ENCODE data around the gene TMEM212.

Gene TMEM212

DNA sequence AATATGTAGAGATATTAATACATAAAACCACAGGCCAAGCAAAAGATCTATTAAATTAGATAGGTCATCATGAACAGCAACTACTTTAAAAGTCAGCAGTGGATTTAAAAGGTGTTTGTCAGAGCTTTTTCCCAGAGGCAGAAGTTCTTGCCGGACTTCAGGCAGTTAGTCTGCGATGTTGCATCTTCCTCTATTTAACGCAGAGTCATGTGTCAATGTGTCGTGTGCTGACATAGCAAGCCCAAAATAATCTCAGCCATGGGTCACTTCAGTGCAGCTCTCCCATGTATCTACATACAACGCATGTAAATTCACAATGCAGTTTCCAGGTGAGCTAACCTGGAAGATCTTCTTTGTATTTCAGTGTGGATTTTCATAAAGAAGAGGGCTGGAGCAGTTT is 8.0 kb upstream of the TMEM212 start:
- no peak for TF ChIP-seq GATA3 (IDR thresholded peaks at IDR 0.05; ENCODE audit: low read depth, low read length)
- TF ChIP-seq GATA2 (IDR thresholded peaks at IDR 0.05; ENCODE audit: low read depth, low read length): no peak

DNA sequence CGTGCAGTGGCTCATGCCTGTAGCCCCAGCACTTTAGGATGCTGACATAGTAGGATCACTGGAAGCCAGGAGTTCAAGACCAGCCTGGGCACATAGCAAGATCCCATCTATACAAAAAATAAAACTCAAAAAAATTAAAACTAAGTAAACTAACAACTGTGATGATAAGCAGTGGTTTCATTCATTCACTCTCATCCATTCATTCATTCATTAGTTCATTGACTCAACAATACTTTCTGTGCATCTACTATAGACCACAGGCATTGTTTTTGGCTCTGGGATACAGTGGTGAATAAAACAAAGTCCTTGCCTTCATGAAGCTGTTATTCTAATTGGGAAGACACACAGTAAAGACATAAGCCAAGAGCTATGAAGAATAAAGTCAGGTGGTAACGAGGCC is 7.5 kb upstream of the TMEM212 start:
- no peak for TF ChIP-seq GATA2 (IDR thresholded peaks at IDR 0.05; ENCODE audit: low read depth, low read length)
- TF ChIP-seq GATA3 (IDR thresholded peaks at IDR 0.05; ENCODE audit: low read depth, low read length): no peak

DNA sequence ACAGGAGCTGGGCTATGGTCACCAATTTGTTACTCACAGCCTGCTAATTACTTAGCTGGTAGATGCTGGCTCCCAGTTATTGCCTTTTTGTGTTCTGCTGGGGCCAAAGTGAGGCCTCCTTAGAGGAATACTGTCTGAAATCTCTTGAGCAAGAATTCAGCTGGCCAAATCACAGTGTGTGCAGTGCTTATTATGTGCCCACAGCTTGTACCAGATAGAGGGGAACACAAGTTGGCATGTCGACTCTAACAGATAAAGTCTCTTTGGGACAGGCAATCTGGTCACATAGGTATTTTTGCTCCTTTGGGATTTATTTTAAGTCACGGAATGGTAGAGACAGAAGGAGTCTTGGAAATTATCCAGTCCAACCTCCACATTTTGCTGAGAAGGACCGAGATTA is 6.3 kb upstream of the TMEM212 start:
- TF ChIP-seq GATA3 (IDR thresholded peaks at IDR 0.05; ENCODE audit: low read depth, low read length) (no peak), GATA2 (IDR thresholded peaks at IDR 0.05; ENCODE audit: low read depth, low read length) (no peak)

DNA sequence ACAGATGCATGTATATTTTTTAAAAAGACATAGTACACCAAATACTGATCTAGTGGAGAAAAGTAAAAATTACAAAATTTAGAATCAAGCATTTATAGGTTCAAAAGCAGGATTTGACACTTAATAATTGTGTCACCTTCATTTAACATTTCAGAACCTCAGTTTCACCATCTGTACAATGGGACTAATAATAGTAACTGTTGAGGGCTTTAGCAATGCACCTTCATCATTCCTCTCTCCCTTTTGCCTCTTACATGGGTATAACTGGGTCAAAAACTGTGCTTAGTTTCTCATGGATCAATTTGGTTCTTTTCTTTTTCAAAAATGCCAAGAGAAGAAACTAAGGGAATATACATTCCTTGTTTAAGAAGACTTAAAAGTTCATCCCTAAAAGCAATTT is 5.5 kb upstream of the TMEM212 start:
- TF ChIP-seq GATA2 (IDR thresholded peaks at IDR 0.05; ENCODE audit: low read depth, low read length) (no peak), GATA3 (IDR thresholded peaks at IDR 0.05; ENCODE audit: low read depth, low read length) (no peak)

DNA sequence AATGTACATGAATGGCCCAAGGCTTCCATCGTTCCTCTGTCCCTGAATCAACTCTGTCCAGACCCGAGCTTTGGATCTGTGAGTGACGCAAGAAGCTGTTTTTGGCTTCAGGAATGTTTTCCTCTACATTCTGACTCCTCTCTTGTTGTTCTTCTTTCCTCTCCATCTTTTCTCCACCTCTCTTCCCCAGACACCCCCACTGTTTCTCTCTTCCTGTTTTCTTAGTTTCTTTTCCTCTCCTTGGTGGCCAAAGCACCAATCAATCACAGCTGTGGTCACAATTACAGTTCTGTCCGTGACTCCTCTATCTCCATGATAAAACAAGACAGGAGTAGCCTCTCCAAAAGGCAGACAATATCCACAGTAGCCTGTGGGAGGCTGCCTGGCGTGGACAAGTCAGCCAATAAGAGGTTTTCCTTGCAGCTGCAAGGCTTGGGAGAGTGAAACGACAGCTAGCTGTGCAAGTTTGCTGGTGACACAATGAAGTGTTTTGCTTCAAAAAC is 4.9 kb upstream of the TMEM212 start:
- TF ChIP-seq GATA3 (IDR thresholded peaks at IDR 0.05; ENCODE audit: low read depth, low read length) (no peak), GATA2 (IDR thresholded peaks at IDR 0.05; ENCODE audit: low read depth, low read length) (no peak)

DNA sequence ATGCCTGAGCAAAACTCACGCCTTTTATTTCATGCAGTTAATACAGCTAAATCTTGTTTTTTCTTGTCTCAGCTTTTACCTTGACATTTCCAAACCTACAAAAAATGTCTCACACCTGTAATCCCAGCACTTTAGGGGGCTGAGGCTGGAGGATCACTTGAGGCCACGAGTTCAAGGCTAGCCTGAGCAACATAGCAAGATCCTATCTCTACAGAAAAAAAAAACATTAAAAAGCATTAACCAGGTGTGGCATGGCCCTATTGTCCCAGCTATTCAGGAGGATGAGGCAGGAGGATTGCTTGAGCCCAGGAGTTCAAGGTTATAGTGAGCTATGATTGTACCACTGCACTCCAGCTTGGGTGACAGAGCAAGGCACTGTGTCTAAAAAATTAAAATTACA is 3.9 kb upstream of the TMEM212 start:
- TF ChIP-seq GATA3 (IDR thresholded peaks at IDR 0.05; ENCODE audit: low read depth, low read length): no peak
- TF ChIP-seq GATA2 (IDR thresholded peaks at IDR 0.05; ENCODE audit: low read depth, low read length): no peak

DNA sequence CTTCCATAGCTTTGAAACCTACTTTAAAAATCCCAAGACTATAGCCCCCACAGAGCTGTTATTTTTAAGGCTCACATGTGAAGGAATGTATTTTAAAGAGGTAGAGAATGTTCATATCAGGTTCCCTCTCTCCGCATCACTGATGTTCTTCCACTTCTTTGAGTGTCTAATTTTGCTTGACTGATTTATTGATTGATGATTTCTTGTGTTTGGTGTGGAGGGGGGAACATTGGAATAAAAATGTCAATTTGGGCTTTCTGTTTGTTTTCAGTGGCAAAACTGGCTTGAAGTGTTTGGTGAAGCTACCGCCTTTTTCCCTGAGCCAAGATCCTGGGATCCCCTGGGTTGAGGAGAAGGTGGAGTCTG is 2.7 kb upstream of the TMEM212 start:
- TF ChIP-seq GATA3 (IDR thresholded peaks at IDR 0.05; ENCODE audit: low read depth, low read length) (no peak), GATA2 (IDR thresholded peaks at IDR 0.05; ENCODE audit: low read depth, low read length) (no peak)

DNA sequence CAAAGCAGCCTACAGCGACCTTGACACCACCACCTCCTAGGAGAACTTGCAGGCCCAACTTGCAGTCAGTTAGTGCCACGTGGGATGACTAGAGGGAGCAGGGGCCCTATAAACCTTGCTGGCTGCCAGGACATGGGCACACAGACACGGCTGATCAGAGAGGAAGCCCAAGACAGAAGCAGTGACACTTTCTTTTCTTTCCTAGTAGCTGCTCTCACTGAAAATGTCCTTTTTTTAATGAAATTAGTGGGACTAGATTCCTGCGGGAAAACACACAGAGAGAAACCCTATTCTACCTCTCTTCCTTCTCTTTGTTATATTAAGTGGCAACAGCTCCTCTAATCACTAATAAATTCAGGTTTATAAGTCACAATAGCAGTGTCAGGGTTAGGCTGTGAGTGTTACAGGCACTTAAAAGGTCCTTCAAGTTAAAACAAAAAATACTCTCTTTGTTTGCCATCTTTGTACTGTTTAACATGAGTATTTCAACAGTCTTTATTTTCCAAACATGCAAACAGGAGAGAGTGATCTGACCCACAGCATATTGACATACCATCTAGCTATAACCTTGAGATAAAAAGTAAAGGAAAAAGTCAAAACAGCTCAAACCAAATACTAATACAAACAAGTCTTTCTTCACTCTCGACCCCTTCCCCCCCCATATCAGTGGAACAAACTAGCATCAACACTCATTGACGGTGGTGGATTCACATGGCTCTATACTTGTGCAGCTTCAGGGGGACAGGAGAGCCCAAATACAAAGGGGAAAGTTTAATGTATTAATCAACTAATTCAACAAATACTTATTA is 2.1 kb upstream of the TMEM212 start:
- TF ChIP-seq GATA2 (IDR thresholded peaks at IDR 0.05; ENCODE audit: low read depth, low read length): no peak
- TF ChIP-seq GATA3 (IDR thresholded peaks at IDR 0.05; ENCODE audit: low read depth, low read length): no peak

DNA sequence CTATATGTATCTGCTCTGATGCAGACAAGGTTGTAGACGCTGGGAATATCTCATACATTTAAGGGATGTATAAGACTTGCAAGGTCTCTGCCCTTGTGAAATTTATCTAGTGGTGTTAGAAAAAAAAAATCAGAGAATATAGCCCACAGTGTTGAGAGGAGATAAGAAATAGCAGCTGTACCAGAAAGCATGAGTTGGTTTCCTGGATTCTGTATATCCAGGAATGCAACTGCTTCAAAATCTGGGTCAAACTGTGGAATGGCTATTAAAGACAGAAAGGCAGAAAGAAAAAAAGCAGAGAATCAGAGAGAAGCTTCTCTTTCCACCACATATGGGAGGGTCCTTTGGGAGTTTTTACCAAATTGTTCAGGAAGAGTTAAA is 1.5 kb upstream of the TMEM212 start:
- TF ChIP-seq GATA3 (IDR thresholded peaks at IDR 0.05; ENCODE audit: low read depth, low read length) (no peak), GATA2 (IDR thresholded peaks at IDR 0.05; ENCODE audit: low read depth, low read length) (no peak)

DNA sequence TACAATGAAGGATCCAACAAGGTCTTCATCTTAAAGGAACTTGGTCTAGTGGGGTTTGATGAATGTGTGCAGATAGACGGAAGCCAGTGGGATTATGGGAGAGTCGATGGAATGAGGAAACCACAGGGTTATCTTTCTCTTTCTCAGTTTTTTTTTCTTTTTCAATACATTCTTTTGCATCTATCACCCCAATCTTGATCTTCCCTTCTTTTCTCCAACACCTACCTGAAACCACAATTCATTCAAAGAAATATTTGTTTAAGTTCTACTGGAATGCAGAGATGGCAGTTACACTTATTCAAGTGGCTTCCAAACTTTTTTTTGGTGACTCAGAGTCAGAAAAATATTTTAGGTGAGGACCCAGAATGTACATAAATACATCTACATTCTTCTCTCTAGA is 1.7 kb downstream of the TMEM212 start:
- TF ChIP-seq GATA2 (IDR thresholded peaks at IDR 0.05; ENCODE audit: low read depth, low read length): no peak
- no peak for TF ChIP-seq GATA3 (IDR thresholded peaks at IDR 0.05; ENCODE audit: low read depth, low read length)

DNA sequence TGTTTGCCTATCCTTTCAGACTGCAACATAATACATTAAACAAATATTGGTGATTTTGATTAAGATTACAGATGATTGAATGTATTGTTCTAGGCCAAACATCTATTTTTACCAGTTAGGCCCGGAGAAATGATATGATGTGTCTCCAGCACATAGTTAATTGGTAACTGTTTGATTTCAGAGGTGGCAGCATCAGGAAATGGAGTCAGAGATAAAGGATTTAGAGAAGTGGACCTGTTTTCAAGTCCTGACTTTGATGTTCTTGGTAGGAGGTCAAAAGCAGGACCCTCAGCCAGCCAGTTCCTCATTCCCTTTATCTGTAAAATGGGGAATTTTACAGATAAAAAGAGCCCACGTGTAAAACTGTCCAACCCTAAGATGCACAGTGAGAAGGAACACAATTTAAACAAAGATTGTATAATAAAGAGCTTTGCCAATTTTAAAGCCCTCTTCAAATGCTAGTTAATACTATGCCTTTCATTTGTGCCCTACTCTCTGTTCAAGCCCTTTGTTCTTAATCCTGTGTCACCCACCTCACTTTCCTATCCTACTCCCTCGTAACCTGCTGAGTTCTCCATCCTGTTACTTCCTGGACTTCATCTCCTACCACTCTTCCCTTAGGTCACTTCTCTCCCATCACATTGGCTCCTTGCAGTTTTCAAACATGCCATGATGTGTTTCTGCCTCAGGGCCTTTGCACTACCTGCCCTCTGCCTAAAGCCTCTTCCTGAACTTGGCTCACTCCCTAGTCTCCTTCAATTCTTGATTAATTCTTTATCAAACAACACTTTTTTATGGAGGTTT is 2.5 kb downstream of the TMEM212 start:
- TF ChIP-seq GATA2 (IDR thresholded peaks at IDR 0.05; ENCODE audit: low read depth, low read length): no peak
- no peak for TF ChIP-seq GATA3 (IDR thresholded peaks at IDR 0.05; ENCODE audit: low read depth, low read length)

DNA sequence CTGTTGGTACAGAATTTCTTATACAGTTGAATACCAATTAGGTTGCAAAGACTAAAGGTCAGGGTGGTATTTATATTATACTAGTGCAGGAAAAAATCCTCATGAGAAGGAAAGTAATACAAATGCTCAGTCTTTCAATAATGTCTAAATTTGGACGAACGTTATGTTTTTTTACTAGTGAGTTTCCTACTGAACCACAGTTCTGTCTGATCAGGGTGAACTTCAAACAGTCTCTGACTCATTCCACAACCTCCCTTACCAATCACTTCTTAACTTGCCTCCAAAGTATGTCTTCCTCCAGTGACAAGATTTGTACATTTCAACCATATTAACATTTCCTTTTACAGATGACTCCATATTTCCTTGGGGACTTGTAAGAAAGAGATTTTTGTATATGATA is 3.4 kb downstream of the TMEM212 start:
- TF ChIP-seq GATA3 (IDR thresholded peaks at IDR 0.05; ENCODE audit: low read depth, low read length) (no peak), GATA2 (IDR thresholded peaks at IDR 0.05; ENCODE audit: low read depth, low read length) (no peak)

DNA sequence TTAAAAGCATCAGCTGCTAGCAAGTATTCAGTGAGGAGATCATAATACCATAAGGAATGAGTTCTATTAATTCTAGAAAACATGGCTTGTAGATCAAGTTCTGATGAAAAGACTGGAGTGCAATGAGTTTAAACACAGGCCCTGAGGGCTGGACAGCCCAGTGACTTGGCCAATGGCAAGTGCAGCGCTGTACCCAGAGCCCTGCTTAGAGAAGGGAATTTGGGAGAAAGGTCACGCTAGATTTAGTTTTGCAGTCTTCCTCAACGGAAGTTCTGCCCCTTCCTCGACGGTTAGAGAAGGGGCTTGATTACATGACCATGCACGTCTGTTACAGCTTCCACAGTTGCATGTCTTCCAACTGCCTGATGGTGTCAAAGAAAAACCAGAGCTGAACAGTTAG is 4.0 kb downstream of the TMEM212 start:
- TF ChIP-seq GATA3 (IDR thresholded peaks at IDR 0.05; ENCODE audit: low read depth, low read length): no peak
- TF ChIP-seq GATA2 (IDR thresholded peaks at IDR 0.05; ENCODE audit: low read depth, low read length): no peak

DNA sequence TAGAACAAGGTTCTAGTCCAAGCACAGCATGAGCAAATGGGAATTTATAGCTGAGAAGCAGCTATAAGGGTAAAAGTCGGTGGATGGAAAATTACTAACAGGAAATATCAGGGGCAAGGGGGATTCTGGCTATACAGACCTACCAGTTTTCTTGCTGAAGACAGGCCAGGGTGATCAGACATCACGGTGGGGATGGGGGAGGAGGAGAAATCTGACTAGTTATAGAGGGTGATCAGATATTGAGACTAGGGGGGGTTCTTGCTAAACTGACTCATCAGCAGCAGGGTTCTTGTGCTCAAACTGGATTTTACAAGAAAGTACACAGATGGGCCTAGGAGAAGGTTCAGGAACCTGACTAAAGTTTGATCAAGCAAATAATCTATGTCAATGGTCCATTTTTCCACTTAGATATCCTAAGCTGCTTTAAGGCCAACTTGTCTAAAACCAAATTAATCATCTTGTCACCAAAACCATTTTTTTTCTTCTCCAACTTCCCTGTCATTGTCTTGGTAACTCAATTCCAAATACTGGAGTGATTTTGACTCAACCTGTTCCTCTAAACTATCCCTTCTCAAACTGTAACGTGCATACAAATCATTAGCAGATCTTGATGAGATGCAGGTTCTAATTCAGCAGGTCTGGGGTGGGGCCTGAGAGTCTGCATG is 4.6 kb downstream of the TMEM212 start:
- TF ChIP-seq GATA2 (IDR thresholded peaks at IDR 0.05; ENCODE audit: low read depth, low read length) (no peak), GATA3 (IDR thresholded peaks at IDR 0.05; ENCODE audit: low read depth, low read length) (no peak)

Data from SH-SY5Y (cell line).